Right kidney (tissue), 1 donor: ENCODE data around the gene RPL12.

Experiments
- DNase-seq: peaks from one replicate; pipeline ENCODE4 v3.0.0-alpha.2; 2016

RPL12 gene

DNA sequence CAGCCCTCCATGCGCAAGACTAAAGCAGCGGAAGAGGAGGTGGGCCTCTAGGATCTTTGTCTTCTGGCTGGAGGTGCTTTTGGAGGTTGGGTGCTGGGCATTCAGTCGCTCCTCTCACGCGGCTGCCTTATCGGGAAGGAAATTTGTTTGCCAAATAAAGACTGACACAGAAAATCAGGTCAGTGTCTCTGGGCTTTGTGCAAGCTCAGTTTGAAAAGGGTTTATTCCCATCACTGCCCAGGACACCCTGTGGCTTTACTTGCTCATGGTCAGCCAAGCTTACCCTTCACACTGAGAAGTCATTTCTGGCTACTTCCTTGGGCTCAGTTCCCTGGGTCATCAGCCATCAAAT lies 43.7 kb downstream of the RPL12 start:
- DNase-seq = no peak

DNA sequence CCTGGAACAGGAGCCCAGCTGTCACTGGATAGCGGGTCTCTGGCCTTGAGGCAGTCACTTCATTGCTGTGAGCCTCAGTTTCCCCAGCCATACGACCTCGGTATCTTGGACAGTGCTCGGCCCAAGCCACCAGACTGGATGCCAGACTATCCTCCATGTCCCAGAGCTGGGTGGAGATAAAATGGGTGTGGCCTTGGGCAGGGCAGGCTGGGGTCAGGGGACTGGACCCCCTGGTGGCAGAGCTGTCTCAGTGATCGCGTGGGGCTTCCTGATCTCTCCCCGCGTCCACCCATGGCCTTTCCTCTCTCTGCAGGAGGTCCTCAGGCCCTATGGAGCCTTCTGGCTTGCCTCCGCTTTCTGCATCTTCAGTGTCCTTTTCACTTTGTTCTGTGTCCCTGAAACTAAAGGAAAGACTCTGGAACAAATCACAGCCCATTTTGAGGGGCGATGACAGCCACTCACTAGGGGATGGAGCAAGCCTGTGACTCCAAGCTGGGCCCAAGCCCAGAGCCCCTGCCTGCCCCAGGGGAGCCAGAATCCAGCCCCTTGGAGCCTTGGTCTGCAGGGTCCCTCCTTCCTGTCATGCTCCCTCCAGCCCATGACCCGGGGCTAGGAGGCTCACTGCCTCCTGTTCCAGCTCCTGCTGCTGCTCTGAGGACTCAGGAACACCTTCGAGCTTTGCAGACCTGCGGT lies 44.3 kb downstream of the RPL12 start:
- no peak for DNase-seq

DNA sequence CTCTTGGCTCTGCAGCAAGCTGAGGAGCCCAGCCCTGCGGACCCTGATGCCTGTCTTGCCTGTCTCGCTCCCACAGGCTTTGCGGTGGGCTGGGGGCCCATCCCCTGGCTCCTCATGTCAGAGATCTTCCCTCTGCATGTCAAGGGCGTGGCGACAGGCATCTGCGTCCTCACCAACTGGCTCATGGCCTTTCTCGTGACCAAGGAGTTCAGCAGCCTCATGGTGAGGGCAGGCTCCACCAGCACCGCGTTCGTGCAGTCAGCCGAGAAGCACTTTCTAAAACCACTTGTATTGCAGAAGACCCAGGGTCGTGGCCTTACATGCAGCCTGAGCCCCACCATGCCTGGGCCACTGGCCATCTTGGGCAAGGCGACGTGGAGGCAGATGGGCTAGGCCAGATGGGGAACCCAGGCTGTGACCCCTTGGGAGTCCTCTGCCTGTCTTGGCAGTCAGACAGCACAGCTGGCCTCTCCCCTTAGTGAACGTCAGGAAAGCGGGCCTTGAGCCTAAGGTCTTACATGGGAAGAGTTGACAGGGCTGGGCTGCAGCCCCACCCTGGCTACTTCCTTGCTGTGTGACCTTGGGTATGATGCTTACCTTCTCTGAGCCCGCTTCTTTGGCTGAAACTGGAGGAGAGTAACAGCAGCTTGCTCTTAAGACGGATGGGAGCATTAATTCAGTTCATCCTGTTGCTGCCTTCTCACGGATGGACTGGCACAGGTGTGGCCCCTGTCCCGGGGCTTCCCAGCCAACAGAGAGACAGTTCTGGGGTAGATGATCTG lies 45.7 kb downstream of the RPL12 start:
- no peak for DNase-seq

DNA sequence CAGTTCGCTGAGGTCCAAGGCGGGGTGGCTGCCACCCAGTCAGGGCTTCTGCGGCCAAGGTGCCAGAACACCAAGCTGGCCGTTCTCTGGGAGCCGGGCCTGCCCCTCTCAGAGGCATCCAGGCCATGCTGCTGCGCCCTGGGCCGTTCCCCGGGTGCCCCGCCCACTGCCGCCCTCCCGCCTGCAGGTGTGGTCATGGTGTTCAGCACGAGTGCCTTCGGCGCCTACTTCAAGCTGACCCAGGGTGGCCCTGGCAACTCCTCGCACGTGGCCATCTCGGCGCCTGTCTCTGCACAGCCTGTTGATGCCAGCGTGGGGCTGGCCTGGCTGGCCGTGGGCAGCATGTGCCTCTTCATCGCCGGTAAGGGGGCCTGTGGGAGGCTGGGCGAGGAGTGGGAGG lies 46.6 kb downstream of the RPL12 start:
- DNase-seq = no peak

DNA sequence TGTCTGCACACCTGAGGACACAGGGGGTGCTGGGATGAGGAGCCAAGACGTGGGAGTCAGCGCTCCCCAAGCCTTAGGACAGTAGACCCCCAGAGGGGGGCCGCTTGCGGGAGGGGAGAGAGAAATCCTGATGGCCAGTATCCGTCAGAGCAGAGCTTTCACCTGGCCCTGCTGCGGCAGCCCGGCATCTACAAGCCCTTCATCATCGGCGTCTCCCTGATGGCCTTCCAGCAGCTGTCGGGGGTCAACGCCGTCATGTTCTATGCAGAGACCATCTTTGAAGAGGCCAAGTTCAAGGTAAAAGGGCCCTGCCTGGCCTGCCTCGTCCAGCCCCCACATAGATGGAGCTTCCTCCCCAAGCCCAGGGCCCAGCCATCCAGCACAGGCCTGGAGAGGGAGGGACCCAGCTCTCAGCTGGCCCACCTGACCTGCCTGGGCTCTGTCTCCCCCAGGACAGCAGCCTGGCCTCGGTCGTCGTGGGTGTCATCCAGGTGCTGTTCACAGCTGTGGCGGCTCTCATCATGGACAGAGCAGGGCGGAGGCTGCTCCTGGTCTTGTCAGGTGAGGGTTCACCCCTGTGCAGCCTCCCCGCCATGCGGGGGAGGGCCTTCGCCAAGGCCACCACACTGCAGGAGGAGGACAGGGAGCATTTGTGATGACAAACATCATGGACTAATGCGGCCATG lies 47.6 kb downstream of the RPL12 start:
- DNase-seq = no peak

DNA sequence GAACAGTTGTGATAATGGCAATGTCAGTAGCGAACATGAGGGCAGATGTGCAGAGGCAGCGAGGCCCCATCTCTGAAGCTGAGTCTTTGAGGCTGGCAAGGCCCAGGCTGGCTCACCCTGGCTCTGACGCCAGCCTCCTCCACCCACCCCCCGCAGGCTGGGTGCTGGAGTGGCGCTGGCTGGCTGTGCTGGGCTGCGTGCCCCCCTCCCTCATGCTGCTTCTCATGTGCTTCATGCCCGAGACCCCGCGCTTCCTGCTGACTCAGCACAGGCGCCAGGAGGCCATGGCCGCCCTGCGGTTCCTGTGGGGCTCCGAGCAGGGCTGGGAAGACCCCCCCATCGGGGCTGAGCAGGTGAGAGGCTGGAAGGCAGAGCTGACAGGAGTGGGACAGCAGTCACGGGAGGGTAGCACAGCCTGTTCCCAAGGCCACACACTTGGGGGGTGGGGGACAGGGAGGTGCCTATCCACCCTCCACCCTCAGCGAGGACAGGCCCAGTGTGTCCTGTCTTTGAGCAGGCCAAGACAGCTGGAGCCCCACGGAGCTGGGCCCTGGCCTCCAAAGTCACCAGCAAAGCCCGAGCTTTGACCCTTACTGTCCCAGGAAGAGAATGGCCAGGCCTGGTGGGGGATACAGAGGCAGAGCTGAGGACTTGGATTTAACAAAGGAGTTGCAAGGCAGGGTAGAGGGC lies 48.7 kb downstream of the RPL12 start:
- no peak for DNase-seq

DNA sequence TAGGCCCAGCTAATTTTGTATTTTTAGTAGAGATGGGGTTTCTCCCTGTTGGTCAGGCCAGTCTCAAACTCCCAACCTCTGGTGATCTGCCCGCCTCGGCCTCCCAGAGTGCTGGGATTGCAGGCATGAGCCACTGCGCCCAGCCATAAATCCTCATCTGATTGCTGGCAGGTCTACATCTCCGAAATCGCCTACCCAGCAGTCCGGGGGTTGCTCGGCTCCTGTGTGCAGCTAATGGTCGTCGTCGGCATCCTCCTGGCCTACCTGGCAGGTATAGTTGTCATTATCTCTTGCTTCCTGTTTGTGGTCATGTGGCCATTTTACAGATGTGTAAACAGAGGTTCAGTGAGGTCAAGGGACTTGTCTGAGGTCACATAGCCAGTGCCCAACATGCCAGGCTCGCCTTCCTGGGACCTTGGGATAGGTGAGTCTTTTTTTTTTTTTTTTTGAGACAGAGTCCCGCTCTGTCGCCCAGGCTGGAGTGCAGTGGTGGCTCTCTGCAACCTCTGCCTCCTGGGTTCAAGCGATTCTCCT lies 51.4 kb downstream of the RPL12 start:
- DNase-seq = no peak

DNA sequence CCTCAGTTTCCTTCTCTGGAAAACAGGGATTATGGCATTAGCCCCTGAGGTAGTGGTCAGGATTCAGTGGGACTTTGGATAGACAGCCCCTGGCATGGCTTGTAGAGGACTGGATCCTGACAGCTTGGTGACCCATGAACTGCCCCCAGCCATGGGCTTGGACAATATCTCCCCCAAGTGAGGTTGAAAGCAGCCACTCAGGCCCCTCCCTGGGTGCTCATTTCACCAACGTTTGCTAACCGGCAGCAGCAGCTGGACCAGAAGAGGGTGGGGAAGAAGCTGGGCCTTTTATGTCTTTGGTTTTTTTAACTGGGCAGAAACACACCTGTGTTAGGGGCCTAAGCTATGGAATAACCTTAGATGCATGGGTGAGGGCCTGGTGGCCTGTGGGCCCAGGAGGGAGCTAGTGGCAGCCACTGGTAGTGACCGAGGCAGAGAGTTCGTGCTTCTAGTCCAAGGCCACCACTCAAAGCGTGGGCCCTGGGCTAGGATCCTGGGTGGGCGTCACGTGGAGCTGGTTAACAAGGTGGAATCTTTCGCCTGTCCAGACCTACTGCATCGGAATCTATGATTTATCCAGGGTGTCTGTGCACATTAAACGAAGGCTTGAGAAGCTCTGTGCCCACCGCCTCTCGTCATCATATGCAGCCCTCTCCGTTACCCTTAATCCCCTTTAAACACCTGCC lies 52.3 kb downstream of the RPL12 start:
- DNase-seq = no peak

DNA sequence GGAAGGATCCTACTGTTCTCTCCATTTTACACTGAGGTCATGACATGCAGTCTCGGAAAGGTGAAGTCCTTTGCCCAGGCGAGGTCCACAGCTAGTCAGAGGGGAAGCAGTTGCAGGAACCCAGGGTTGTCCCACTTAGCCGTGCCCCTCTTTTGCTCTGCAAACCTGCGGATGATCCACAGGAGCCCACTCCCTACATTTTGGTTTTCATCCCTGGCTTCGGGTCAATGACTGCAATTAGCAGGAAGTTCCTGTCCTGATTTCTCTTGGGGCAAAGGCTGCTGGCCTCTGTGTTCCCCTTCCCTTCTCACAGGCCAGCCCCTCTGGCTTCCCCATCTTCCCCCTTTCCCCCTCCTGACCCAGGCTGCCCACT lies 52.9 kb downstream of the RPL12 start:
- DNase-seq = no peak
